Trophoblast cell (in vitro differentiated cells and primary cell): Measurements from ENCODE around the gene USP51.
"Not testable (repeated sequence)": the region's sequence is repeated elsewhere in the genome, so short reads cannot be mapped to it uniquely, and the experiment has no call there.

Experiments used
- DNase-seq, 2 donors: peaks; one replicate each; pipeline ENCODE4 v3.0.0-alpha.2; 2016
- H2AFZ ChIP-seq: 2 replicates; pipeline ENCODE4 v1.6.1; 2013; ENCODE audit warnings: low read length, moderate library complexity, mild to moderate bottlenecking; ENCODE audit not compliant: insufficient read depth, poor library complexity
- H2AK5ac ChIP-seq: 2 replicates; pipeline ENCODE4 v1.6.1; 2013; ENCODE audit warnings: mild to moderate bottlenecking, low read length
- H2BK120ac ChIP-seq: 2 replicates; pipeline ENCODE4 v1.6.1; 2013; ENCODE audit warnings: low read length, mild to moderate bottlenecking, moderate library complexity; ENCODE audit not compliant: insufficient read depth, poor library complexity
- H2BK12ac ChIP-seq: 2 replicates; pipeline ENCODE4 v1.6.1; 2013; ENCODE audit warnings: mild to moderate bottlenecking, low read length, moderate library complexity
- H2BK5ac ChIP-seq: 2 replicates; pipeline ENCODE4 v1.6.1; 2013; ENCODE audit warnings: low read length, low read depth, moderate library complexity, mild to moderate bottlenecking; ENCODE audit not compliant: poor library complexity
- H3K14ac ChIP-seq: 2 replicates; pipeline ENCODE4 v1.6.1; 2013; ENCODE audit warnings: mild to moderate bottlenecking, low read length
- H3K18ac ChIP-seq: 2 replicates; pipeline ENCODE4 v1.6.1; 2013; ENCODE audit warnings: mild to moderate bottlenecking, low read length
- H3K23ac ChIP-seq: 2 replicates; pipeline ENCODE4 v1.6.1; 2013; ENCODE audit warnings: low read length
- H3K27ac ChIP-seq: 2 replicates; pipeline ENCODE4 v1.5.1; 2013; ENCODE audit warnings: low read depth, mild to moderate bottlenecking, inconsistent platforms, low read length, moderate library complexity
- H3K27me3 ChIP-seq: 2 replicates; pipeline ENCODE4 v1.6.1; 2013; ENCODE audit warnings: inconsistent platforms, mild to moderate bottlenecking, low read length, moderate library complexity; ENCODE audit not compliant: insufficient read depth
- H3K36me3 ChIP-seq, 2 experiments: 1 replicate in 1 of 2; 2 replicates in 1 of 2; pipeline ENCODE4 v1.6.1; 2013; ENCODE audit warnings: low read length in 2 of 2, mild to moderate bottlenecking in 2 of 2, moderate library complexity in 1 of 2; ENCODE audit not compliant: insufficient read depth in 2 of 2, control insufficient read depth in 1 of 2
- H3K4ac ChIP-seq: 2 replicates; pipeline ENCODE4 v1.6.1; 2013; ENCODE audit warnings: low read depth, mild to moderate bottlenecking, low read length, moderate library complexity
- H3K4me1 ChIP-seq, 2 experiments: 1 replicate in 1 of 2; 2 replicates in 1 of 2; pipeline ENCODE4 v1.6.1; 2013; ENCODE audit warnings: low read length in 2 of 2, mild to moderate bottlenecking in 2 of 2, moderate library complexity in 1 of 2; ENCODE audit not compliant: insufficient read depth in 2 of 2, control insufficient read depth in 1 of 2
- H3K4me2 ChIP-seq: 2 replicates; pipeline ENCODE4 v1.6.1; 2013; ENCODE audit warnings: inconsistent platforms, mild to moderate bottlenecking, low read length, moderate library complexity
- H3K4me3 ChIP-seq: 2 replicates; pipeline ENCODE4 v1.5.1; 2013; ENCODE audit warnings: mild to moderate bottlenecking, low read depth, low read length, inconsistent platforms
- H3K79me1 ChIP-seq: one replicate; pipeline ENCODE4 v1.6.1; 2013; ENCODE audit warnings: low read length
- H3K79me2 ChIP-seq: 2 replicates; pipeline ENCODE4 v1.6.1; 2013; ENCODE audit warnings: low read length, mild to moderate bottlenecking; ENCODE audit not compliant: control insufficient read depth, insufficient read depth, poor library complexity
- H3K9ac ChIP-seq: 2 replicates; pipeline ENCODE4 v1.6.1; 2013; ENCODE audit warnings: mild to moderate bottlenecking, low read length
- H3K9me3 ChIP-seq: 2 replicates; pipeline ENCODE4 v1.6.1; 2013; ENCODE audit warnings: low read depth, mild to moderate bottlenecking, control low read depth, inconsistent platforms, low read length; ENCODE audit not compliant: insufficient read depth
- H4K12ac ChIP-seq: 2 replicates; pipeline ENCODE4 v1.6.1; 2013; ENCODE audit warnings: low read depth, mild to moderate bottlenecking, low read length, moderate library complexity
- H4K8ac ChIP-seq: 2 replicates; pipeline ENCODE4 v1.6.1; 2013; ENCODE audit warnings: low read depth, mild to moderate bottlenecking, low read length, moderate library complexity
- H4K91ac ChIP-seq: one replicate; pipeline ENCODE4 v1.6.1; 2013; ENCODE audit warnings: low read depth, mild to moderate bottlenecking, low read length, moderate library complexity
- WGBS: extraction: QIAGEN DNeasy Blood & Tissue Kit; methylation state at CpG from one replicate; pipeline ENCODE4 v1.1.7; 2013; ENCODE audit warnings: missing lambda C conversion rate; ENCODE audit not compliant: insufficient read length, insufficient coverage; ENCODE audit errors: extremely low coverage; 5-methylcytosine and 5-hydroxymethylcytosine counted together

Gene USP51

GRCh38 chrX:55455708-55456107 is 33.9 kb downstream of the USP51 start:
- DNase-seq, H4K12ac ChIP-seq, H3K27me3 ChIP-seq, H3K27ac ChIP-seq, H3K4me1 ChIP-seq, H3K9ac ChIP-seq, H3K79me1 ChIP-seq, H2AK5ac ChIP-seq, H3K4ac ChIP-seq, H2BK5ac ChIP-seq, H3K79me2 ChIP-seq, H3K9me3 ChIP-seq, H4K91ac ChIP-seq, H3K4me3 ChIP-seq, H2BK12ac ChIP-seq, H3K23ac ChIP-seq, H3K4me2 ChIP-seq, H3K36me3 ChIP-seq, H3K18ac ChIP-seq, H3K14ac ChIP-seq, H4K8ac ChIP-seq, H2AFZ ChIP-seq, H2BK120ac ChIP-seq: not testable (repeated sequence)
- WGBS = no CpG with 5 or more reads among the region's 6 CpGs

DNA sequence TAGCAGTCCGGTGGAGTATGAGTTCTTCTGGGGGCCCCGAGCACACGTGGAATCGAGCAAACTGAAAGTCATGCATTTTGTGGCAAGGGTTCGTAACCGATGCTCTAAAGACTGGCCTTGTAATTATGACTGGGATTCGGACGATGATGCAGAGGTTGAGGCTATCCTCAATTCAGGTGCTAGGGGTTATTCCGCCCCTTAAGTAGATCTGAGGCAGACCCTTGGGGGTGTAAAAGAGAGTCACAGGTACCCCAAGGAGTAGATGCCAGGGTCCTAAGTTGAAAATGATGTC is 36.9 kb downstream of the USP51 start:
- H4K91ac ChIP-seq = no peak overlapping the region
- H2AK5ac ChIP-seq = no peak overlapping the region
- no CpG with 5 or more reads among the region's 9 CpGs for WGBS
- H2BK5ac ChIP-seq = no peak overlapping the region
- H3K4me3 ChIP-seq = peak overlapping the region; percentile 70
- no peak overlapping the region for H3K18ac ChIP-seq
- DNase-seq = no peak
- H3K27me3 ChIP-seq = no peaks in the 10 kb centered on the region
- no peaks in the 10 kb centered on the region for H3K9me3 ChIP-seq
- H3K36me3 ChIP-seq = no peaks in the 10 kb centered on the region
- no peak overlapping the region for H4K8ac ChIP-seq
- H3K79me1 ChIP-seq = peaks cover 3% of the 10 kb centered on the region
- H4K12ac ChIP-seq = no peak overlapping the region
- no peak overlapping the region for H2BK120ac ChIP-seq
- H3K4me2 ChIP-seq = peak overlapping the region; percentile 64
- H3K27ac ChIP-seq = no peak overlapping the region
- H3K79me2 ChIP-seq = no peaks in the 10 kb centered on the region
- H3K4ac ChIP-seq = no peak overlapping the region
- peaks cover 0 to 3% of the 10 kb centered on the region in 2 experiments for H3K4me1 ChIP-seq
- H3K9ac ChIP-seq = no peak overlapping the region
- no peak overlapping the region for H2AFZ ChIP-seq
- no peak overlapping the region for H3K23ac ChIP-seq
- H3K14ac ChIP-seq = no peak overlapping the region
- H2BK12ac ChIP-seq = no peak overlapping the region

- H4K8ac ChIP-seq = peak within 1 kb of the TSS; percentile 94
- peak within 1 kb of the TSS; percentile 33 for H2BK120ac ChIP-seq
- peak within 1 kb of the TSS; percentile 65 for H3K18ac ChIP-seq
- peak within 1 kb of the TSS; percentile 48 for H4K91ac ChIP-seq
- peak within 1 kb of the TSS; percentile 87 for H2AFZ ChIP-seq
- H3K9me3 ChIP-seq = no peaks in the 10 kb centered on the region
- peak within 1 kb of the TSS; percentile 70 for H3K4me3 ChIP-seq
- peaks cover 3% of the 10 kb centered on the region for H3K79me1 ChIP-seq
- WGBS = no CpG with 5 or more reads among the region's 43 CpGs
- H3K14ac ChIP-seq = peak within 1 kb of the TSS; percentile 82
- H2BK12ac ChIP-seq = no peak within 1 kb of the TSS
- H3K79me2 ChIP-seq = no peaks in the 10 kb centered on the region
- peak within 1 kb of the TSS; percentile 49 for H2BK5ac ChIP-seq
- H3K4me2 ChIP-seq = peak within 1 kb of the TSS; percentile 64
- DNase-seq = peak; percentile 10 to 35
- peak within 1 kb of the TSS; percentile 17 for H3K4ac ChIP-seq
- peaks cover 0 to 3% of the 10 kb centered on the region in 2 experiments for H3K4me1 ChIP-seq
- H3K23ac ChIP-seq = no peak within 1 kb of the TSS
- H3K27ac ChIP-seq = no peak within 1 kb of the TSS
- peak within 1 kb of the TSS; percentile 73 for H3K9ac ChIP-seq
- H3K36me3 ChIP-seq = no peaks in the 10 kb centered on the region
- H3K27me3 ChIP-seq = no peaks in the 10 kb centered on the region
- peak within 1 kb of the TSS; percentile 46 for H2AK5ac ChIP-seq
- H4K12ac ChIP-seq = peak within 1 kb of the TSS; percentile 70
Measured at GRCh38 chrX:55451990-55452832, 37.4 kb downstream of the USP51 start, which contains the start of gene MAGEH1. Gene MAGEH1, plus strand, starts transcription at chrX:55452127. Its CDS starts 248 bp downstream, at chrX:55452375.

DNA sequence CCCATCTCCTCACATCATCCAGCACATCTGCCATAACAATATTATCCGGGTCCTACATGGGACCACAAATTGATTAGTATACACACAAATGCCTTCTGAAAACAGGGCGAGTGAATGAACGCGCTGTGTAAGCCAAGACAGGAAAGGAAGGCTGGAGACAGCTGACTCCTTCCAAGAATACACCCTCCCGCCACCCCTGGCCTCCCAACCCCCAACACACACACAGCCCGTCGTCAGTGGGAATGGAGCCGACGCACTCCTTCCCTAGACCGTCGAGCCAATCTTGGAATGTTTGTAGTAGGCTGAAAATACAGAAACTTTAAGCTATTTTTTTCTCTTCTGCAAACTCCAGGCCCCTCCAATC is 38.0 kb downstream of the USP51 start:
- H2BK5ac ChIP-seq = peak overlapping the region; percentile 49
- H3K4me2 ChIP-seq = peak overlapping the region; percentile 64
- H3K9ac ChIP-seq = no peak overlapping the region
- H3K9me3 ChIP-seq = no peaks in the 10 kb centered on the region
- DNase-seq = no peak
- peak overlapping the region; percentile 17 for H3K4ac ChIP-seq
- peak overlapping the region; percentile 87 for H2AFZ ChIP-seq
- H2BK120ac ChIP-seq = peak overlapping the region; percentile 33
- peak overlapping the region; percentile 46 for H2AK5ac ChIP-seq
- H4K91ac ChIP-seq = peak overlapping the region; percentile 47
- no peaks in the 10 kb centered on the region for H3K36me3 ChIP-seq
- H2BK12ac ChIP-seq = no peak overlapping the region
- peak overlapping the region; percentile 94 for H4K8ac ChIP-seq
- H3K27me3 ChIP-seq = no peaks in the 10 kb centered on the region
- H3K18ac ChIP-seq = peak overlapping the region; percentile 65
- WGBS = no CpG with 5 or more reads among the region's 11 CpGs
- no peaks in the 10 kb centered on the region for H3K79me2 ChIP-seq
- peaks cover 0 to 3% of the 10 kb centered on the region in 2 experiments for H3K4me1 ChIP-seq
- no peak overlapping the region for H3K14ac ChIP-seq
- no peak overlapping the region for H3K27ac ChIP-seq
- H3K79me1 ChIP-seq = peaks cover 3% of the 10 kb centered on the region
- H3K4me3 ChIP-seq = peak overlapping the region; percentile 56
- no peak overlapping the region for H3K23ac ChIP-seq
- peak overlapping the region; percentile 70 for H4K12ac ChIP-seq
